Measurements from ENCODE around the gene SAMD4A.

- TF ChIP-seq CTCF (IDR thresholded peaks at IDR 0.05) (no peak), POLR2A (IDR thresholded peaks at IDR 0.05) (no peak)
Measured at GRCh38 chr14:54577494-54577893, 10.6 kb downstream of the SAMD4A start.

All from lower leg skin (tissue), 3 donors.